GM19193 (cell line): ENCODE data around the gene CA12.

ENCODE experiments used
- POLR2A ChIP-seq: IDR thresholded peaks from 4 replicates; pipeline ENCODE4 v1.6.1; 2011; ENCODE audit not compliant: insufficient read depth, insufficient read length; ENCODE audit errors: extremely low read depth

CA12 gene

GRCh38 chr15:63371297-63371918, 10.2 kb downstream of the CA12 start:
- no peak for TF ChIP-seq POLR2A

- TF ChIP-seq POLR2A, result no peak
Observed at GRCh38 chr15:63370764-63371163, 10.9 kb downstream of the CA12 start.

- no peak for TF ChIP-seq POLR2A
Observed at GRCh38 chr15:63369781-63370180, 11.9 kb downstream of the CA12 start.

- TF ChIP-seq POLR2A, result no peak
Observed at GRCh38 chr15:63369296-63369695, 12.3 kb downstream of the CA12 start.

GRCh38 chr15:63368503-63368902, 13.1 kb downstream of the CA12 start:
- no peak for TF ChIP-seq POLR2A

GRCh38 chr15:63367900-63368299, 13.7 kb downstream of the CA12 start:
- TF ChIP-seq POLR2A, result no peak

GRCh38 chr15:63367390-63367789, 14.3 kb downstream of the CA12 start:
- no peak for TF ChIP-seq POLR2A

GRCh38 chr15:63366451-63366850, 15.2 kb downstream of the CA12 start:
- no peak for TF ChIP-seq POLR2A

GRCh38 chr15:63365273-63365680, 16.4 kb downstream of the CA12 start:
- no peak for TF ChIP-seq POLR2A

- no peak for TF ChIP-seq POLR2A
Observed at GRCh38 chr15:63364399-63365272, 17.0 kb downstream of the CA12 start.

- no peak for TF ChIP-seq POLR2A
Observed at GRCh38 chr15:63363292-63363691, 18.4 kb downstream of the CA12 start.

GRCh38 chr15:63362885-63363284, 18.8 kb downstream of the CA12 start:
- no peak for TF ChIP-seq POLR2A

- TF ChIP-seq POLR2A, result no peak
Observed at GRCh38 chr15:63362196-63362595, 19.4 kb downstream of the CA12 start.

GRCh38 chr15:63360170-63360569, 21.5 kb downstream of the CA12 start:
- TF ChIP-seq POLR2A, result no peak

GRCh38 chr15:63358241-63359029, 23.2 kb downstream of the CA12 start:
- TF ChIP-seq POLR2A, result no peak
